Thyroid gland (tissue), 4 donors: ENCODE results near the gene RNF7.

ENCODE experiments used
- POLR2A ChIP-seq, 2 donors: fragments of 450-650 bp; IDR thresholded peaks; one replicate each; pipeline ENCODE4 v1.6.1; 2017; ENCODE audit warnings: antibody characterized with exemption in 2 of 2, mild to moderate bottlenecking in 2 of 2, moderate library complexity in 1 of 2
- TF ChIP-seq, protein P1 (sequence below), 6 experiments: fragments of 200-600 bp in 3 of 6; fragments of 450-650 bp in 3 of 6; sonication (generic) in 3 of 6; IDR thresholded peaks; one replicate each; pipeline ENCODE4 v1.5.1; 2016 to 2019; ENCODE audit warnings: antibody characterized with exemption in 6 of 6, mild to moderate bottlenecking in 2 of 6, inconsistent platforms in 1 of 6, moderate library complexity in 1 of 6

GRCh38 chr3:141793476-141794260 lies 55.6 kb downstream of the RNF7 start:
- no peak for TF ChIP-seq POLR2A (IDR thresholded peaks at IDR 0.05)
- TF ChIP-seq, protein P1, sequence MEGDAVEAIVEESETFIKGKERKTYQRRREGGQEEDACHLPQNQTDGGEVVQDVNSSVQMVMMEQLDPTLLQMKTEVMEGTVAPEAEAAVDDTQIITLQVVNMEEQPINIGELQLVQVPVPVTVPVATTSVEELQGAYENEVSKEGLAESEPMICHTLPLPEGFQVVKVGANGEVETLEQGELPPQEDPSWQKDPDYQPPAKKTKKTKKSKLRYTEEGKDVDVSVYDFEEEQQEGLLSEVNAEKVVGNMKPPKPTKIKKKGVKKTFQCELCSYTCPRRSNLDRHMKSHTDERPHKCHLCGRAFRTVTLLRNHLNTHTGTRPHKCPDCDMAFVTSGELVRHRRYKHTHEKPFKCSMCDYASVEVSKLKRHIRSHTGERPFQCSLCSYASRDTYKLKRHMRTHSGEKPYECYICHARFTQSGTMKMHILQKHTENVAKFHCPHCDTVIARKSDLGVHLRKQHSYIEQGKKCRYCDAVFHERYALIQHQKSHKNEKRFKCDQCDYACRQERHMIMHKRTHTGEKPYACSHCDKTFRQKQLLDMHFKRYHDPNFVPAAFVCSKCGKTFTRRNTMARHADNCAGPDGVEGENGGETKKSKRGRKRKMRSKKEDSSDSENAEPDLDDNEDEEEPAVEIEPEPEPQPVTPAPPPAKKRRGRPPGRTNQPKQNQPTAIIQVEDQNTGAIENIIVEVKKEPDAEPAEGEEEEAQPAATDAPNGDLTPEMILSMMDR (IDR thresholded peaks at IDR 0.05) = no peak
